Femur (tissue), 1 donor: ENCODE measurements around the gene CHD1L.
"Not testable (repeated sequence)": the region's sequence is repeated elsewhere in the genome, so short reads cannot be mapped to it uniquely, and the experiment has no call there.

ENCODE experiments used
- DNase-seq: peaks from one replicate; pipeline ENCODE4 v3.0.0-alpha.2; 2017

Gene CHD1L

GRCh38 chr1:147272042-147272441, 29.6 kb downstream of the CHD1L start:
- no peak for DNase-seq

- DNase-seq: peak; percentile 28
Observed at GRCh38 chr1:147273409-147274336, 31.2 kb downstream of the CHD1L start.

- no peak for DNase-seq
Observed at GRCh38 chr1:147281950-147282349, 39.5 kb downstream of the CHD1L start.

GRCh38 chr1:147283011-147283410, 40.5 kb downstream of the CHD1L start:
- no peak for DNase-seq

GRCh38 chr1:147287133-147287865, 44.8 kb downstream of the CHD1L start:
- DNase-seq: no peak

- no peak for DNase-seq
Observed at GRCh38 chr1:147292012-147292411, 49.5 kb downstream of the CHD1L start.

- DNase-seq: no peak
Observed at GRCh38 chr1:147292631-147293251, 50.3 kb downstream of the CHD1L start.

GRCh38 chr1:147297438-147297837, 55.0 kb downstream of the CHD1L start:
- no peak for DNase-seq

GRCh38 chr1:147305803-147306202, 63.3 kb downstream of the CHD1L start:
- DNase-seq: not testable (repeated sequence)

GRCh38 chr1:147316968-147317367, 74.5 kb downstream of the CHD1L start:
- no peak for DNase-seq

GRCh38 chr1:147326933-147327687, 84.6 kb downstream of the CHD1L start:
- DNase-seq: not testable (repeated sequence)

- no peak for DNase-seq
Observed at GRCh38 chr1:147334292-147334691, 91.8 kb downstream of the CHD1L start.

GRCh38 chr1:147336291-147336690, 93.8 kb downstream of the CHD1L start:
- no peak for DNase-seq

GRCh38 chr1:147337040-147337630, 94.7 kb downstream of the CHD1L start:
- peak; percentile 66 for DNase-seq

GRCh38 chr1:147338571-147338970, 96.1 kb downstream of the CHD1L start:
- no peak for DNase-seq

GRCh38 chr1:147341246-147341645, 98.8 kb downstream of the CHD1L start:
- DNase-seq: no peak
